Measurements from ENCODE around the gene ZNF384.

Gene ZNF384

GRCh38 chr12:6653987-6654386 is 35.2 kb downstream of the ZNF384 start:
- no peaks in the 10 kb centered on the region for H3K4me1 ChIP-seq
- H3K9me3 ChIP-seq: no peaks in the 10 kb centered on the region
- no peak for DNase-seq
- peaks cover 76 to 99% (median 91%) of the 10 kb centered on the region in 3 donors for H3K36me3 ChIP-seq
- no peaks in the 10 kb centered on the region for H3K27me3 ChIP-seq
- no peak for TF ChIP-seq CTCF (IDR thresholded peaks at IDR 0.05)
- intact Hi-C loops (cut with DNase I; ENCODE audit: low total_unique reads): no loop called here
- no peak overlapping the region for H3K27ac ChIP-seq
- H3K4me3 ChIP-seq: no peak overlapping the region

GRCh38 chr12:6653342-6653741 is 35.8 kb downstream of the ZNF384 start:
- no peak for DNase-seq
- H3K36me3 ChIP-seq: peaks cover 77 to 100% (median 90%) of the 10 kb centered on the region in 3 donors
- H3K27ac ChIP-seq: no peak overlapping the region
- no peaks in the 10 kb centered on the region for H3K27me3 ChIP-seq
- TF ChIP-seq CTCF (IDR thresholded peaks at IDR 0.05): no peak
- H3K9me3 ChIP-seq: no peaks in the 10 kb centered on the region
- no peak overlapping the region for H3K4me3 ChIP-seq
- intact Hi-C loops (cut with DNase I; ENCODE audit: low total_unique reads): no loop called here
- H3K4me1 ChIP-seq: no peaks in the 10 kb centered on the region

GRCh38 chr12:6652391-6652790 is 36.8 kb downstream of the ZNF384 start:
- intact Hi-C loops (cut with DNase I; ENCODE audit: low total_unique reads): no loop called here
- H3K4me3 ChIP-seq: no peak overlapping the region
- TF ChIP-seq CTCF (IDR thresholded peaks at IDR 0.05): no peak
- no peak overlapping the region for H3K27ac ChIP-seq
- peaks cover 0 to 5% (median 2%) of the 10 kb centered on the region in 4 donors for H3K4me1 ChIP-seq
- H3K9me3 ChIP-seq: no peaks in the 10 kb centered on the region
- DNase-seq: no peak
- peaks cover 75 to 96% (median 84%) of the 10 kb centered on the region in 3 donors for H3K36me3 ChIP-seq
- H3K27me3 ChIP-seq: no peaks in the 10 kb centered on the region

GRCh38 chr12:6650832-6651231 is 38.3 kb downstream of the ZNF384 start:
- Histone ChIP-seq H3K36me3 (peaks cover 61 to 81% (median 68%) of the 10 kb centered on the region in 3 donors), H3K4me1 (peaks cover 0 to 14% (median 5%) of the 10 kb centered on the region in 4 donors), H3K27me3 (no peaks in the 10 kb centered on the region), H3K4me3 (no peak overlapping the region), H3K27ac (no peak overlapping the region), H3K9me3 (no peaks in the 10 kb centered on the region)
- no peak for DNase-seq
- TF ChIP-seq CTCF (IDR thresholded peaks at IDR 0.05): no peak
- intact Hi-C loops (cut with DNase I; ENCODE audit: low total_unique reads): no loop called here

GRCh38 chr12:6647083-6647604 is 42.0 kb downstream of the ZNF384 start, which contains the start of gene ACRBP:
ACRBP (minus strand) TSS chr12:6647432; CDS start chr12:6647366, 66 bp downstream.
- Histone ChIP-seq H3K4me1 (peaks cover 0 to 14% (median 5%) of the 10 kb centered on the region in 4 donors), H3K4me3 (peak within 1 kb of the TSS; percentile 46 to 53), H3K9me3 (no peaks in the 10 kb centered on the region), H3K27me3 (no peaks in the 10 kb centered on the region), H3K27ac (peak within 1 kb of the TSS in 1 of 2 donors; percentile 62), H3K36me3 (peaks cover 32 to 44% (median 32%) of the 10 kb centered on the region in 3 donors)
- intact Hi-C loops (cut with DNase I; ENCODE audit: low total_unique reads): no loop called here
- peak; percentile 79 to 90 for DNase-seq
- no peak for TF ChIP-seq CTCF (IDR thresholded peaks at IDR 0.05)

Measured in tibial artery (tissue), 4 donors.